Measurements from ENCODE around the gene FAM24A. TPM values are rescaled to one million over a fixed set of nuclear protein-coding genes. Genes with fewer than 3 reads are reported as not detected.
"Not testable (repeated sequence)": the region's sequence is repeated elsewhere in the genome, so short reads cannot be mapped to it uniquely, and the experiment has no call there.

The FAM24A gene, protein sequence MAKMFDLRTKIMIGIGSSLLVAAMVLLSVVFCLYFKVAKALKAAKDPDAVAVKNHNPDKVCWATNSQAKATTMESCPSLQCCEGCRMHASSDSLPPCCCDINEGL
- not detected in 2 replicates for total RNA-seq (2014; rRNA removed; shearing (Covaris generic))
- not detected in 2 replicates for polyA plus RNA-seq (2015; cell fraction: cytosol; rRNA removed)
- polyA plus RNA-seq (2015; cell fraction: nucleus; rRNA removed), result not detected in 2 replicates

DNA sequence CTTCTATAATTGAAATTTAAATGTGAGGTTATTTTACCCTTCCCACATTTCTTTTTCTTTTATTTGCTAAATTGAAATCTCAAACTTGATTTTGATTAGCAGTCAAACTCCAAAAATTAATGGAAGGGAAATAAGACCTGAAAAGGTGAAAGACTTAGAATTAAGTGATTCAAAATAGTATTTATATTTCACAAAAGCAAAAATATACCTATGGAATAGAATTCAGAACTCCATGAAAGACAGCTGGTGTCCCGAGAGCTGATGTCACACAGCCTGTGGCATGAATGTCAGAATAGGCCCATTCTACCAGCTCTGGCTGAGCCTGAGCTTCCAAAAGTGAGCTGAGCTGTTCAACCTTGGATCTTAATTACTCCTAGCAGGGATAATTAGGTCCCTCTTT, at the start of gene FAM24A:
FAM24A (plus strand) TSS at position 301 of the 400 bp plus-strand sequence. CDS start 1,025 bp downstream, outside the sequence.
- no peak for DNase-seq (ENCODE audit: low read depth)

DNA sequence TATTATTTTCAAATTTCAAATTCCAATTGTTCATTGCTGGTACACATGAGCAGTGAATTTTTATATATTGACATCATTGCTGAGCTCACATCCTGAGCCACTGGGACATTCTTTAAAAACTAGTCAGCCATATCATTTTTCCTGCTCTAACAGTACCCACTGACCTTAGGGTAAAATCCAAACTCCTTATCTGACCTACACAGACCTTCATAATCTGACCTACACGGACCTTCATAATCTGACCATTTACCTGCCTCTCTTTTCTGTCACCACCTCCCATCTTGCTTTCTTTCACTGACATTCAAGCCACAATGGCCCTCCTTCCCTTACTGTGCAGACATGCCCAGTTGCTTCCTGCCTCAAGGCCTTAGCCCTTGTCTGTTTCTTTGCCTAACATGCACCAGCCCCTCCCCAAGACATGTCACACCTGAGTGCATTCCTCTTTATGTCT, 48.7 kb upstream of the FAM24A start:
- peak; percentile 81 for DNase-seq (ENCODE audit: low read depth)

DNA sequence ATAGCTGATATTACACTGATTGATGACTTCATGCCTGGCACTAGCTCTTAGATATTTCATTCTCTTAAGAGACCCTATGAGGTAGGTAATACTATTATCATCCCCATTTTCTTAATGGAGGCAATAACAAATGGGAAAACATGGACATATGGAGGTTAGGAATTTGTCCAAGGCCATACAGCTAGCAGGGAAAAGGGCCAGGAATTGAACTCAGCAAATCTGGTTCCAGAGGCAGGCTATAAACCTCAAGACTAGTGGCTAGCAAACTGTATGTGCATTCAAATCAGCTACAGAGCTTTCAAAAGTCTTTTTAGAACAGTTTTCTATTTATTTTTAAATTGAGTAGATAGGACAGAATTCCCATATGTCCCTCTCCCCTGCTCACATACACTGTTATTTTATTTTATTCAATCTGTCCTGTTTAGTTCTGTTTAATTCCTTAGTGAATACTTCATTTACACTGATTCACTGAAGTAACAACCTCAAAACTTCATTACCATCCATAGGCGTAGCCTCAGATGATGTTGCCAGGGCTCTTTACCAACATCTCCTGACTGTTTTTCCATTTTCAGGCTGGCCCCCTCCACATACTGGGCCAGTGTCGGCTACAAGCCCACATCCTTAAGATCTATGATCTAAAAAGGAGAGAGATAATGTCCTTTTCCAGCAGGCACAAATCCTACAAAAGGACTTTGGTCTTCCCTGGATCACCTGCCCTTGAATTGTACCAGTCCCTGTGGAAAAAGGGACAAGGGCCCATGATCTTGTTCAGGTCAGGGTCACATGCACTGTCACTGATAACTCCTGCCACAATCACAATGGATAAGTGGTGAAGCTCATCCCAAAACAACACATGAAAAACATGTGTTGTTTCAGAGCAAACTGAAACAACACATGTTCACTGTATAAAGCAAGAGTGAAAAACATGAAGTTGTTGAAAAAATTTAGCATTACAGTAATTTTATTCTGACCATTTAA, 46.9 kb upstream of the FAM24A start:
- DNase-seq (ENCODE audit: low read depth), result no peak

DNA sequence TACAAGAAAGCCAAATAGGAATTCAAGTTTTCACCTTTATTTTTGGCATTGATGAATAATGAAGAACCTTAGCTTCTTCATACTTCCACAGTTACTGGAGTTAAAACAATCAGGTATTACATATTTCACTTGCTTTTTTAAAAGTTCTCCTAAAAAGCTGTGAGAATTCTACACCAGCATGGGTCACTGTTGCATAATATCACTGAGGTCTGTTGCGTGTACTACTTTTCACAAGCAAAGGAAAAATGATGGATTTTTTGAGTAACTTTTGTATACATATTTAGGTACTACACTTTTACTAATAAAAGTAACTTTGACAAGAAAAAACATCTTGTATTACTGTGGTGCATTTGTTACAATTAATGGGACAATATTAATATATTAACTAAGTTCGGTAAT, 46.2 kb upstream of the FAM24A start:
- DNase-seq (ENCODE audit: low read depth), result no peak

DNA sequence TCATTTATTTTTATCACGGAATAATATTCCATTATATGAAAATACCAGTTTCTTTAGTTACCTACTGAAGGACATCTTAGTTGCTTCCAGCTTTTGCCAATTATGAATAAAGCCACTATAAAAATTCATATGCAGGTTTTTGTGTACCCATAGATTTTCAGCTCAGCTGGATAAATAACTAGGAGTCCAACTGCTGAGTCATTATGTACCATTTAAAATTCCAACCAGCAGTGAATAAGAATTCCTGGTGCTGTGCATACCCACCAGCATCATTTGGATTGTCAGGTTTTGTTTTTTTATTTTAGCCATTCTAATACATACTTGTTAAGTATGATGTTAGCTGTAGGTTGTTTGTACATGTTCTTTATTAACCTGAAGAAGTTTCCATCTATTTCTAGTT, 45.5 kb upstream of the FAM24A start:
- peak; percentile 47 for DNase-seq (ENCODE audit: low read depth)

DNA sequence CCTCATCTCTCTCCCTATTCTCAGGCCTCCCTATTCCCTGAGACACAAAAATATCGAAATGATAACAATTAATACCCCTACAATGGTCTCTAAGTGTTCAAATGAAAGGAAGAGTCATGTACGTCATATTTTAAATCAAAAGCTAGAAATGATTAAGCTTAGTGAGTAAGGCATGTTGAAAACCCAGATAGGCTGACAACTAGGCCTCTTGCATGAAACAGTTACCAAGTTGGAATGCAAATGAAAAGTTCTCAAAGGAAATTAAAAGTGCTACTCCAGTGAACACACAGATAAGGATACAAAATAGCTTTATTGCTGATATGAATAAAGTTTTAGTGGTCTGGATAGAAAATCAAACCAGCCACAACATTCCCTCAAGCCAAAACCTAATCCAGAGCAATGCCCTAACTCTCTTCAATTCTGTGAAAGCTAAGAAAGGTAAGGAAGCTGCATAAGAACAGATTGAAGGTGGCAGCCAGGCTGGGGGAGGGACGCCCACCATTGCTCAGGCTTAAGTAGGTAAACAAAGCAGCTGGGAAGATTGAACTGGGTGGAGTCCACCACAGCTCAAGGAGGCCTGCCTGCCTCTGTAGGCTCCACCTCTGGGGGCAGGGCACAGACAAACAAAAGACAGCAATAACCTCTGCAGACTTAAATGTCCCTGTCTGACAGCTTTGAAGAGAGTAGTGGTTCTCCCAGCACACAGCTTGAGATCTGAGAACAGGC, 43.5 kb upstream of the FAM24A start:
- not testable (repeated sequence) for DNase-seq (ENCODE audit: low read depth)

DNA sequence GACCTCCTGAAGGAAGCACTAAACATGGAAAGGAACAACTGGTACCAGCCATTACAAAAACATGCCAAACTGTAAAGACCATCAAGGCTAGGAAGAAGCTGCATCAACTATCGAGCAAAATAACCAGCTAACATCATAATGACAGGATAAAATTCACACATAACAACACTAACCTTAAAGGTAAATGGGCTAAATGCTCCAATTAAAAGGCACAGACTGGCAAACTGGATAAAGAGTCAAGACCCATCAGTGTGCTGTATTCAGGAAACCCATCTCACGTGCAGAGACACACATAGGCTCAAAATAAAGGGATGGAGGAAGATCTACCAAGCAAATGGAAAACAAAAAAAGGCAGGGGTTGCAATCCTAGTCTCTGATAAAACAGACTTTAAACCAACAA, 41.6 kb upstream of the FAM24A start:
- DNase-seq (ENCODE audit: low read depth), result not testable (repeated sequence)

DNA sequence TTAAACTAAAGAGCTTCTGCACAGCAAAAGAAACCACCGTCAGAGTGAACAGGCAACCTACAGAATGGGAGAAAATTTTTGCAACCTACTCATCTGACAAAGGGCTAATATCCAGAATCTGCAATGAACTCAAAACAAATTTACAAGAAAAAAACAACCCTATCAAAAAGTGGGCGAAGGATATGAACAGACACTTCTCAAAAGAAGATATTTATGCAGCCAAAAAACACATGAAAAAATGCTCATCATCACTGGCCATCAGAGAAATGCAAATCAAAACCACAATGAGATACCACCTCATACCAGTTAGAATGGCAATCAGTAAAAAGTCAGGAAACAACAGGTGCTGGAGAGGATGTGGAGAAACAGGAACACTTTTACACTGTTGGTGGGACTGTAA, 38.5 kb upstream of the FAM24A start:
- DNase-seq (ENCODE audit: low read depth), result not testable (repeated sequence)

DNA sequence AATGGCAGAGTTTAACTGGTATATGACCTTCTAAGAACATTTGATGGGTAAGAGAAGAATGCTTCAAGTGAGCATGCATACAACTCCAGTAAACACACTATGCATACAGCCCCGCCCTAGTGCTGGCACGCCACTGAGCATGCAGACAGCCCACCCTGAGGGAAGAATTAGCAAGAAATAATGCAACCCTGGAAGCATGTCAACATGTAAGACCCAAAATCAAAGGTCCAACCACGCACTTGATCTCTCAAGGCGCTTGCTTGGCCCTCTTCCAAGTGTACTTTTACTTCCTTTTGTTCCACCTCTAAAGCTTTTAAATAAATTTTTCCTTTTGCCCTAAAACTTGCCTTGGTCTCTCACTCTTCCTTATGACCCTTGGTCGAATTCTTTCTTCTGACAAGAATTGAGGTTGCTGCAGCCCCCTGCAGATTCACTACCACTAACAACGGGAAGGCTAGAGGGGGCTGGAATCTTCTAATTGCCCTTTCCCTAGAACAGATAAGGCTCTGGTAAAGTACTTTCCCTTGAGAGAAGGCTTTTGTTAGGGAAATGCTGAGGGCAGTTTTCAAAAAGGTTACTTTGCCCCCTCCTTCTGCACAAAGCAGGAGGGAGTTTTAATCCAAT, 34.5 kb upstream of the FAM24A start:
- no peak for DNase-seq (ENCODE audit: low read depth)

DNA sequence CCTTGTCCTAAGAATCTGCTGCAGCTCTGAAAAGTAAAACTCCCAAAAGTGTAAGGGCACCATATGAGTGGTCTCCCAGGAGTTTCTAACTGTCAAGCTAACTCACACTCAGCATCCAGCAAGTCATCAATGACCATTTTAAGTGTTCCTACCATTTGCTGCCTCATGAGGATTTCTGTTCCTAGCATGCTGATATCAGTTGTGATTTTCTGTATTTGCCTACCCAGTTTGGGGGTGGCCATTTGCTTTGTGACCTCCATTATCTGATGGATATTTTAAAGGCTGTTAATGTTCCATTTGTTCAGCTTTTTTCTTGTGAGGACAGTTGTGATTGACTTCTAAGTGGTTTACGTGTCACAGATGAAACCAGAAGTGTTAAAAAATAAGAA, 33.9 kb upstream of the FAM24A start:
- no peak for DNase-seq (ENCODE audit: low read depth)

DNA sequence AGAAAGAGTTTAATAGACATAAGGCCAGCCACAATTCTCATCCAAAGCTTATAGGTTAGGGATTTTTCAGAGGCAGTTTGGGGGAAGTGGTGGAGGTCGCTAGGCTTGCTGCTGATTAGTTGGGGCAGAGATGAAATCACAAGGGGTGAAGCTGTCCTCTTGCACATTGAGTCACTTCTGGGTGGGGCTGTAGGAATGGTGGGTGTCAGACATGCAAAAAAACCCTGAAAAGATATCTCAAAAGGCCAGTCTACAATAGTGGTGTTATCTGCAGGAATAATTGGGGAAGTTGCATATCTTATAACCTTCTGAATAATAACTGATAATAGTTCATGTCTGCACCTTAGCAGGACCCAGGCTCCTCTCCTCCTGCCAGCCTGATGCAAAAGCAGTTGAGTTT, 33.1 kb upstream of the FAM24A start:
- DNase-seq (ENCODE audit: low read depth), result no peak

DNA sequence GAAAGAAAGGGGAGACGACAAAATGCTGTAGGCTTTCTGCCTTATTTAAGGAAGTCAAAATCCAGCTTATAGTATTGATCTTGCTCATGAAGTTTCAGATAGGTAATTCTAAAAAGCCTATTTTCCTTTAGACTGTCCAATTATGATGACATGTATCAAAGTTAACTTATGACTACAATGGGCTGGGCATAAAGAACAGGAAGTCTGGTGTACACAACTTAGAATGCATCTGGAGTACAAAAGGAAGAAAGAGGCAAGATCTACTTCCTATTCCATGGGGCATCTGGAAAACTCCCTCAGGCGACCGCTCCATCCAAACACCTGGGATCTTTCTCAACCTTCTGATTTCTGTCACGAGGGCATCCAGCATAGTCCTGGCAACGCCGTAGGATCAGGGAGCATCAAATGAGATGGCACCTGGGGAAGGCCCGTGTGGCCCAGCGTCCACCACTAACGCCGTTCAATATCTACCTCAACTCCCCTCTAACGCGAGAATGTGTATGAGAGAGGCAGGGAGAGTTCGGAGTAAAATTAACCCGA, 31.5 kb upstream of the FAM24A start:
- DNase-seq (ENCODE audit: low read depth), result peak; percentile 7

DNA sequence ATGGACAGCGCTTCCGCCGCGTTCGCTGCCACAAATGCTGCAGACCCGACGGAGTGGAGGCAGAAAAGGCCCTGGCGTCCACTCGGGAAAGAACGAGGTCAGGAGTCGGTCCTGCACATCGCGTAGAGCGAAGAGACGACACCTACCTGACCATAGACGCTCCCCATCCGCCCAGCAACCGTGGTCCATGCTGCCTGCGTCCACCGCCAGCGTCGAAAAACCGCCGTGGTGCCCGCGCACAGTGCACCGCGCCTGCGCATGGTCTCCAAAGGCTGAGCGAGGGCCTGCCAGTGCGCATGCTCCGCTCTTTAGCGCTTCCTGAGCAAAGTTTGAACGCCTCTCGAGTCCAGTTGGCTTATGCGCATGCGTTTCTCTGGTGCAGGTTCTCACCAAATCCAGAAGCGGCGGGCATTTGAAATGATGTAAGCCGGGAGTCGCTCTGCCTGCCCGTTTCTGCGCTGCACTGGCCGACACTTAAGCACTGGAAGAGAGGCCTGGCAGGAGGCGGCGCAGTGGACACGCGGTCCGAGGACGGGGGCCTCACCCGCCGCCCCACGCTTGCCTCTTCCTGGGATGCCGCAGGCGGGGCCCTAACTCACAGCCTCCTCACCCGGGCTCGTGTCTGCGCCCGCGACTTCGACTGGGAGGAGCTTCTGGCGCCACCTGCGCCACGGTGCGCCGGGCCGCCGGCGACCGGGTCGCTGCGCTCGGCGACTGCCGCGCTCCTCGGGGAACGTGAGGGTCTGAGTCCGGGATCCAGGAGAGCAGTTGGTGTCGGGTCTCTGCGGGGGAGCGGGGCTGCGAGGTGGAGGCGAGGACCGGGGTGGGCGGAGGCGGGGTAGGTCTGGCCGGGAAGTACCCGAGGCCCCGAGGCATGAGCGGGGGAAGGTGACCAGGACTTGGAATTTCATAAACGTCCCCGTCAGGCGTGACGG, 30.8 kb upstream of the FAM24A start, which contains the start of gene FAM24B:
FAM24B (minus strand) TSS at position 243 of the 935 bp plus-strand sequence. CDS start 29,066 bp downstream, outside the sequence.
- peak; percentile 95 for DNase-seq (ENCODE audit: low read depth)

DNA sequence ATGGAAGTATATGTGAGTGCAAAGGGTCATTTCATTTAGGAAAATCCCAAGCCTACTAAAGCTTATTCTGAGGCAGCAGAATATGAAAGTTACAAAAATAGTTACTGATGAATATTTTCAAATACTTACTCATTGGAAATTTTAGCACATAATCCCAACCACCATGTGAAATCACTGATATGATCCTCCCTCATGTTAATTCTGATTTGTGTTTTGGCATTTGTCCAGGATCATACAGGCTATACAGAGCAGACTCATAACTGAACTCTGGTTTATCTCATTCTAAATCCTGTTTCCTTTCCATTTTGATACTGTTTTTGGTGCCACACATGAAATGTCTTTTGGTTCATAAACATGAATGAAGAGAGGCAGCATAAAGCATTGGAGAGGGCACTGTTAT, 27.6 kb upstream of the FAM24A start:
- no peak for DNase-seq (ENCODE audit: low read depth)

DNA sequence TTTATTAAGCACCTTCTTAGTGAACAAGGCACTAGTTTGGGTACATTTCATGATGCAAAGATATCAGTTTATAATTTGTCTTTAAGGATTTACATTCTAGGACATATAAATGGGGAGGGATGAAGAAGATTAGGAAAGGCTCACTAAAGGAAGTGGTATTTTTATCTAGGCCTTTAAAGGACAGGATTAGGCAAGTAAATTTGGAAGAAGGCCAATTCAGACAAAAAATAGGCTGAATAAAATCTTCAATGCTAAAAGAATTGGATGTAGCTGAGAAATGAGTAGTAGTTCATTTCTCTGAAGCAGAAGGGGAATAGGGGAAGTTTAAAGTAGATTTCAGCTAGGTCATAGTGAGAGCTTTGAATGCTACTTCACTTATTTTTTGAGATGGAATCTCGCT, 26.2 kb upstream of the FAM24A start:
- DNase-seq (ENCODE audit: low read depth), result no peak

DNA sequence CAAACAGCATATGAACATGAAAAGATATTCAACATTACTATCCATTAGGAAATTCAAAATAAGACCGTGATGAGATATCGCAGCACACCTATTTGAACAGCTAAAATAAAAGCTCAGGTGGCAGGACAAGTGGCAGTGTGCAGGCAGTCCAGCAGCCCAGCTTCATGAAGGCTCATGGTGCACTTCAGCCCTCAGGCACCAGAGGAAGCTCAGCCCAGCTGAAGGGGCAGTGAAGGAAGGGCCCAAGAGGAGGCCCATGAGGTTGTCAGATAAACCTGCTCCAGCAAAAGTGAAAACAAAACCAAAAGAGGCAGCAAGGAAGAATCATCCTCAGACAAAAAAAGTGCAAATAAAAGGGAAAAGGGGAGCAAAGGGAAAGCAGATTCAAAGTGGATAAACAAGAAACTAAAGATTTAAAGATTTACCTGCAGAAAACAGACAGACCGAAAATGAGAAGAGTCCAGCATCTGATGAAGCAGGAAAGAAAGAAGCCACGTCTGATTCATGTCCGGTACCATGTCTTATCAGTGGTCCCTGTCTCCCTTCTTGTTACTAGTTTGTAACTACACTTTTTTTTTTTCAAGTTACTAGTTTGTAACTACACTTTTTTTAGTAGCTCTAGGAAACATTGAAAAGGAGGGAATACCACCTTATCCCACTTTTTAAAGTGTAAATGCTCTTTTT, 16.0 kb upstream of the FAM24A start:
- no peak for DNase-seq (ENCODE audit: low read depth)

DNA sequence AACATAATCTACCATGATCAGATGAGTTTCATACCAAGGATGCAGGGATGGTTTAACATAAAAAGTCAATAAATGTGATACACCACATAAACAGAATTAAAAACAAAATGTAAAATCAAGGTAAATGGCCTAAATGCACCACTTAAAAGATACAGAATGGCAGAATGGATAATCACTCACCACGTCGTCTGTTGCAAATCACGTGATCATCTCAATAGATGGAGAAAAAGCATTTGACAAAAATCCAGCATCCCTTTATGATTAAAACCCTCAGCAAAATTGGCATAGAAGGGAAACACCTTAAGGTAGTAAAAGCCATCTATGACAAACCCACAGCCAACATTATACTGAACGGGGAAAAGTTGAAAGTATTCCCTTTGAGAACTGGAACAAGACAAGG, 6.5 kb upstream of the FAM24A start:
- not testable (repeated sequence) for DNase-seq (ENCODE audit: low read depth)

DNA sequence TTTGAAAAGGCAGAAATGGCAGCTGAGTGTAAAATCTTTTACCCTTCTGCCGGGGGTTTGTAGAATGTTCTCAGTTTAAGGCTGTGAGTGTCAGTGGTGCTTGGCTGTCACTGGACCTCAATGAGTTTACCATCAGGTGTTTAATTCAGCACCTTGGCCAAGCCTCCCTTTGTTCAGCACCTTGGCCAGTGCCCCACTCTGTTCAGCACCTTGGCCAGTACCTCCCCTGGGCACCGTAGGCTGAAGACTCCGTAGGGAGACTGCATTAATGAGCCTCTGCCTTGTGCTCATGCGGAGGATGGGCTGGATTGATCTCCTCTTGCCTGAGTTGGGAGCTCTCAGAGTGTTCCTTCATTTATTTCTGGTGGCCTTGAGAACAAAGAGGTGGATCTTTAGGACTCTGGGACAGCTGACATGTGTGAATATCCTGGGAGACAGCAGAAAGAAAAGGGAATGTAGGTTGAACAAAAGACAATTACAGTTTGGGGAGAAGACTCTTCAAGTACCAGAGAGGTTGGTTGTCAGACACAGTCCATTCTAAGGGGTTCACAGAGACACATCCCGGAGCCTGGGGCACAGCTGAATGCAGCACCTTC, 1.6 kb downstream of the FAM24A start:
- DNase-seq (ENCODE audit: low read depth), result peak; percentile 24

DNA sequence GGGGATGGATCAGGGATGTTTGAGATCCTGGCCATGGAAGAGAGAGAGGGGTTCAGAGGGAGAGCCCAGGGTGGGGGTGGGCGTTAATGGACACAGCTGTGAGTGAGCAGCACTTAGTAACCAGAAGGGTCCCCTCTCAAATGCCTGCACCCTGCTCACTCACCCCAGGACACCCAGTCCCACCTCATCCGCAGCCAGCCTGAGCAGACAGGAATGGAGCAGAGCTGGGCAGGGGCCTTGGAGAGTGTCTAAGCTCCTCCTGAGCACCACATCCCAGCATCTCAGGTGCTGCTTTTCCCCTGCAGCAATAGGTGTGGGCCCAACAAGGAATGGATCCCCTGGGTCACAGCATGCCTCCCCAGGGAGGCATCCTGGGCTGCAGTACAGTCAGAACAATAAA, 5.3 kb downstream of the FAM24A start:
- no peak for DNase-seq (ENCODE audit: low read depth)
